K562 (cell line): ENCODE results near the gene APCDD1L. TPM values are rescaled to one million over a fixed set of nuclear protein-coding genes. Genes with fewer than 3 reads are reported as not detected.

Experiments
- ATAC-seq: fragments of 200-7000 bp; cut with Tn5 transposase; 3 replicates; pipeline ENCODE4 v1.9.1; 2020; ENCODE audit warnings: moderate library complexity
- BruUV-seq: library from RNA; stranded (reverse); fragments of 400-500 nt; replicated peaks from 2 replicates; lab custom pipeline; 2021; lab: Mats Ljungman, UMichigan
- CTCF ChIA-PET: fragments of 300-600 bp; formaldehyde crosslinking; extraction: SDS; loops from one replicate; lab custom pipeline; 2021; ENCODE audit warnings: low intra/inter-chr PET ratio; lab: Yijun Ruan, JAX
- POLR2A ChIA-PET: fragments of 300-600, 350-650 bp; sonication (Branson Sonifier 250); formaldehyde crosslinking; extraction: SDS; loops from one replicate; lab custom pipeline; 2021; ENCODE audit warnings: antibody characterized with exemption, inconsistent platforms; lab: Yijun Ruan, JAX
- DNase-seq, 4 experiments: peaks; one replicate each; pipeline versions ENCODE4 v3.0.0 to v3.0.0-alpha.2; 2011 to 2018; ENCODE audit warnings: low spot score in 3 of 4, mixed read lengths in 3 of 4; ENCODE audit errors: extremely low read depth in 1 of 4
- FAIRE-seq: peaks from 2 replicates; lab custom pipeline; 2011; peaks lifted over from hg19 to GRCh38; lab: Jason Lieb, UNC
- H2AFZ ChIP-seq: 2 replicates; pipeline ENCODE4 v1.6.0; 2011; ENCODE audit warnings: low read depth, low read length, control low read depth, inconsistent platforms
- H3K27ac ChIP-seq: fragments of 200-600 bp; 3 replicates; pipeline ENCODE4 v1.8.0; 2011; ENCODE audit warnings: low read depth, mild to moderate bottlenecking, control low read depth, inconsistent platforms, low read length, moderate library complexity, mixed read lengths; ENCODE audit errors: extremely low read depth
- H3K27me3 ChIP-seq, 2 experiments: fragments of 300-600 bp in 1 of 2; 2 replicates in 1 of 2; 3 replicates in 1 of 2; pipeline versions ENCODE4 v1.6.0 to v1.8.0; 2011; ENCODE audit warnings: inconsistent platforms in 2 of 2, low read length in 2 of 2, mild to moderate bottlenecking in 1 of 2, mixed read lengths in 1 of 2, moderate library complexity in 1 of 2; ENCODE audit not compliant: control insufficient read depth in 2 of 2, insufficient read depth in 2 of 2
- H3K36me3 ChIP-seq: fragments of 300-600 bp; 3 replicates; pipeline ENCODE4 v1.8.0; 2011; ENCODE audit warnings: mild to moderate bottlenecking, low read length, inconsistent platforms; ENCODE audit not compliant: control insufficient read depth, insufficient read depth
- H3K4me1 ChIP-seq, 2 experiments: fragments of 200-600 bp in 1 of 2; replicated peaks in 1 of 2; 2 replicates in 1 of 2; 3 replicates in 1 of 2; pipeline versions ENCODE4 v1.5.1 to v1.8.0; 2011; ENCODE audit warnings: inconsistent platforms in 2 of 2, low read length in 2 of 2, mild to moderate bottlenecking in 1 of 2, mixed read lengths in 1 of 2, moderate library complexity in 1 of 2; ENCODE audit not compliant: control insufficient read depth in 2 of 2, insufficient read depth in 2 of 2
- H3K4me2 ChIP-seq: 2 replicates; pipeline ENCODE4 v1.6.1; 2011; ENCODE audit warnings: low read length, control low read depth, inconsistent platforms, mixed read lengths; ENCODE audit not compliant: insufficient read depth
- H3K4me3 ChIP-seq: fragments of 200-600 bp; sonication (generic), shearing (Covaris generic); 2 replicates; pipeline ENCODE4 v1.5.1; 2016; ENCODE audit warnings: control low read depth, inconsistent platforms
- H3K79me2 ChIP-seq: fragments of 200-600 bp; 3 replicates; pipeline ENCODE4 v1.8.0; 2011; ENCODE audit warnings: low read length, inconsistent platforms; ENCODE audit not compliant: control insufficient read depth, insufficient read depth
- H3K9ac ChIP-seq, 2 experiments: 2 replicates each; pipeline versions ENCODE4 v1.6.0 to v1.6.1; 2011; ENCODE audit warnings: low read depth in 2 of 2, low read length in 2 of 2, control low read depth in 1 of 2, inconsistent platforms in 1 of 2, mild to moderate bottlenecking in 1 of 2, mixed read lengths in 1 of 2; ENCODE audit not compliant: insufficient read depth in 1 of 2
- H3K9me1 ChIP-seq: one replicate; pipeline ENCODE4 v1.6.0; 2011; ENCODE audit warnings: inconsistent platforms, mild to moderate bottlenecking, low read length, moderate library complexity; ENCODE audit not compliant: control insufficient read depth, insufficient read depth
- H3K9me3 ChIP-seq: replicated peaks from 2 replicates; pipeline ENCODE4 v1.5.1; 2011; ENCODE audit warnings: low read depth, low read length, inconsistent platforms; ENCODE audit not compliant: control insufficient read depth, insufficient read depth
- H4K20me1 ChIP-seq: replicated peaks from 2 replicates; pipeline ENCODE4 v1.6.1; 2011; ENCODE audit warnings: low read length, inconsistent platforms, mixed read lengths; ENCODE audit not compliant: control insufficient read depth, insufficient read depth
- ARID1B ChIP-seq: fragments of 450-650 bp; IDR thresholded peaks from 2 replicates; pipeline ENCODE4 v1.6.1; 2016; ENCODE audit warnings: antibody characterized with exemption, mild to moderate bottlenecking, inconsistent platforms
- DNMT1 ChIP-seq: fragments of 450-650 bp; IDR thresholded peaks from 2 replicates; pipeline ENCODE4 v1.6.1; 2016; ENCODE audit warnings: antibody characterized with exemption, mild to moderate bottlenecking
- E4F1 ChIP-seq: fragments of 250-450 bp; sonication (Bioruptor Pico); IDR thresholded peaks from 2 replicates; pipeline ENCODE4 v1.5.0; 2021; ENCODE audit warnings: mild to moderate bottlenecking, borderline replicate concordance
- ETV6 ChIP-seq, 3 experiments: fragments of 150-350 bp in 1 of 3; sonication (generic) in 1 of 3; formaldehyde crosslinking in 1 of 3; IDR thresholded peaks; 2 replicates each; pipeline versions ENCODE4 v1.6.1 to v1.8.0; 2014 to 2022; ENCODE audit warnings: borderline replicate concordance in 2 of 3, low read depth in 2 of 3, antibody characterized with exemption in 1 of 3, low read length in 1 of 3, mild to moderate bottlenecking in 1 of 3, missing genetic modification reagents in 1 of 3
- HDGF ChIP-seq: fragments of 450-650 bp; IDR thresholded peaks from 2 replicates; pipeline ENCODE4 v1.6.1; 2016
- MAFG ChIP-seq: fragments of 450-650 bp; conservative IDR thresholded peaks from 2 replicates; pipeline ENCODE4 v1.6.1; 2016; ENCODE audit warnings: missing genetic modification characterization, missing compliant biosample characterization
- NCOR1 ChIP-seq: fragments of 450-650 bp; IDR thresholded peaks from 2 replicates; pipeline ENCODE4 v1.6.1; 2016; ENCODE audit warnings: mild to moderate bottlenecking, moderate library complexity
- U2AF1 ChIP-seq: fragments of 200-400 bp; formaldehyde crosslinking; optimal IDR thresholded peaks from 2 replicates; pipeline ENCODE3; 2017; ENCODE audit warnings: mild to moderate bottlenecking, low read depth, low read length, moderate library complexity
- ZBED1 ChIP-seq: IDR thresholded peaks from 2 replicates; pipeline ENCODE4 v1.6.1; 2014
- ZFP30 ChIP-seq: fragments of 250-450 bp; sonication (Bioruptor Pico); IDR thresholded peaks from 2 replicates; pipeline ENCODE4 v1.8.0; 2022; ENCODE audit warnings: moderate library complexity, mild to moderate bottlenecking, inconsistent platforms, borderline replicate concordance
- ZNF23 ChIP-seq: fragments of 250-450 bp; sonication (Bioruptor Pico); IDR thresholded peaks from 2 replicates; pipeline ENCODE4 v1.4.0; 2020; ENCODE audit warnings: mild to moderate bottlenecking
- ZNF316 ChIP-seq: fragments of 450-650 bp; IDR thresholded peaks from 2 replicates; pipeline ENCODE4 v1.6.1; 2016
- WGBS: fragments of 100-300 bp; shearing (Covaris generic); methylation state at CpG from one replicate; pipeline ENCODE4 v1.1.6; 2016; ENCODE audit warnings: low coverage, mixed read lengths; ENCODE audit not compliant: insufficient coverage; ENCODE audit errors: missing lambda C conversion rate; 5-methylcytosine and 5-hydroxymethylcytosine counted together
- in situ Hi-C: fragments of 300-500 bp; cut with MboI; formaldehyde crosslinking; loops from 4 replicates; pipeline ENCODE4 v1.15.0; 2018; ENCODE audit warnings: inconsistent platforms, mixed read lengths
- intact Hi-C: fragments of 100-400 bp; cut with micrococcal nuclease; formaldehyde crosslinking; loops from 2 replicates; pipeline ENCODE4 v1.14.2; 2022
- polyA plus RNA-seq, 8 experiments: library from polyadenylated mRNA; depleted of rRNA in 4 of 8; stranded (reverse) in 5 of 8; unstranded in 3 of 8; fragments of >200 nt; fragmentation: Nextera tagmentation in 2 of 8; fragmentation: Illumina TruSeq in 1 of 8; extraction: Ambion mirVana in 2 of 8; extraction: Trizol in 1 of 8; gene quantifications; 2 replicates each; pipeline versions ENCODE4 v1.2.1 to v1.2.3, GENCODE V29; 2011 to 2014; ENCODE audit warnings: inconsistent platforms in 1 of 8, missing spikeins in 1 of 8
- total RNA-seq, 7 experiments: library from RNA; depleted of rRNA in 6 of 7; stranded (reverse); fragments of >200 nt in 6 of 7; fragmentation: Illumina TruSeq in 2 of 7; extraction: Trizol in 2 of 7; gene quantifications; 2 replicates each; pipeline versions ENCODE4 v1.2.1 to v1.2.3, GENCODE V29; 2011 to 2021; ENCODE audit warnings: low replicate concordance in 1 of 7
- TF ChIP-seq, protein P1 (sequence below): fragments of 450-650 bp; IDR thresholded peaks from 2 replicates; pipeline ENCODE4 v1.6.1; 2016; ENCODE audit warnings: missing biosample characterization, missing genetic modification characterization

The APCDD1L gene
- total and polyA plus RNA-seq, 9 of the 15 experiments (the other 6 are each of a cell fraction or from before 2014, with no cell fraction given) = not detected

- Histone ChIP-seq H3K9me1 (peaks cover 8% of the 10 kb centered on the region), H3K4me2 (no peak overlapping the region), H3K9ac (no peak overlapping the region), H3K27ac (no peak overlapping the region), H3K4me3 (no peak overlapping the region), H3K27me3 (no peaks in the 10 kb centered on the region), H4K20me1 (peaks cover 13% of the 10 kb centered on the region), H3K4me1 (peaks cover 0 to 7% of the 10 kb centered on the region in 2 experiments; a peak in 2 of 5 replicates), H2AFZ (no peak overlapping the region), H3K36me3 (peaks cover 75% of the 10 kb centered on the region; the same call in 2 of the 3 replicates), H3K9me3 (no peaks in the 10 kb centered on the region), H3K79me2 (peaks cover 95% of the 10 kb centered on the region)
- FAIRE-seq = no peak
- DNase-seq = no peak
- in situ Hi-C loops = no loop called here
- no TSS peak for BruUV-seq
- TF ChIP-seq E4F1 (CRISPR knock-in tag) = no peak
- TF ChIP-seq DNMT1 = no peak
- TF ChIP-seq NCOR1 = no peak
- TF ChIP-seq ARID1B = no peak
- TF ChIP-seq U2AF1 = no peak
- TF ChIP-seq ZNF316 = no peak
- no peak for TF ChIP-seq ZNF23
- no peak for TF ChIP-seq ETV6 (IDR thresholded peaks at IDR 0.05; ENCODE audit: borderline replicate concordance in 1 of 2, low read depth in 2 of 2, low read length in 1 of 2)
- TF ChIP-seq ETV6 (CRISPR knock-in tag; IDR thresholded peaks at IDR 0.05; ENCODE audit: borderline replicate concordance) = no peak
- TF ChIP-seq ZFP30 (CRISPR knock-in tag) = no peak
- no peak for TF ChIP-seq HDGF
- TF ChIP-seq, protein P1, sequence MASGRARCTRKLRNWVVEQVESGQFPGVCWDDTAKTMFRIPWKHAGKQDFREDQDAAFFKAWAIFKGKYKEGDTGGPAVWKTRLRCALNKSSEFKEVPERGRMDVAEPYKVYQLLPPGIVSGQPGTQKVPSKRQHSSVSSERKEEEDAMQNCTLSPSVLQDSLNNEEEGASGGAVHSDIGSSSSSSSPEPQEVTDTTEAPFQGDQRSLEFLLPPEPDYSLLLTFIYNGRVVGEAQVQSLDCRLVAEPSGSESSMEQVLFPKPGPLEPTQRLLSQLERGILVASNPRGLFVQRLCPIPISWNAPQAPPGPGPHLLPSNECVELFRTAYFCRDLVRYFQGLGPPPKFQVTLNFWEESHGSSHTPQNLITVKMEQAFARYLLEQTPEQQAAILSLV (tag) = no peak
- no peak for TF ChIP-seq ZBED1
- TF ChIP-seq MAFG (tag) = no peak
- 91% methylated on average over 3 of the region's 3 CpGs for WGBS
- no peak for ATAC-seq
- intact Hi-C loops = no loop called here
- CTCF ChIA-PET = no interaction called here
- POLR2A ChIA-PET = interaction anchor here (0.5 to 1.8 kb wide), 7 partner anchors 12 to 158 kb away, joined by 3 to 7 read pairs (median 4); partner anchors contain the start of gene VAPB
Measured at GRCh38 chr20:58432186-58432954, 82.8 kb downstream of the APCDD1L start.
